ENCODE results near the gene SEMA3A. TPM values are rescaled to one million over a fixed set of nuclear protein-coding genes. Genes with fewer than 3 reads are reported as not detected.

The SEMA3A gene
- total RNA-seq, 1 experiment from 2014 or later: 43.3 TPM

- in situ Hi-C loops (cut with HindIII; ENCODE audit: low pct_unique_long_range_greater_than_20kb, low sequenced_read_pairs): no loop called here
- Histone ChIP-seq H3K4me3 (ENCODE audit: low read depth in 2 of 2, low read length in 2 of 2) (no peak overlapping the region), H3K27me3 (ENCODE audit: control insufficient read depth, insufficient read depth, low read length) (no peaks in the 10 kb centered on the region), H3K9me3 (ENCODE audit: control insufficient read depth, insufficient read depth, low read depth, low read length) (no peaks in the 10 kb centered on the region), H3K36me3 (ENCODE audit: control insufficient read depth, insufficient read depth, low read length) (no peaks in the 10 kb centered on the region), H3K4me1 (ENCODE audit: control insufficient read depth, insufficient read depth, low read length) (peaks cover 10% of the 10 kb centered on the region), H3K27ac (ENCODE audit: low read length) (peak overlapping the region; percentile 2)
- no peak for TF ChIP-seq TCF7L2 (IDR thresholded peaks at IDR 0.05; ENCODE audit: low read depth, low read length)
- no peak for TF ChIP-seq POLR2AphosphoS5 (IDR thresholded peaks at IDR 0.05; ENCODE audit: low read depth, low read length)
- no peak for TF ChIP-seq CTCF (IDR thresholded peaks at IDR 0.05)
- no peak for TF ChIP-seq SIN3A (IDR thresholded peaks at IDR 0.05; ENCODE audit: borderline replicate concordance, insufficient read depth, low read depth, low read length)
- TF ChIP-seq REST (IDR thresholded peaks at IDR 0.05; ENCODE audit: insufficient read depth in 1 of 2, low read depth in 2 of 2, low read length in 1 of 2): no peak
- ChIA-PET POLR2A (no interaction called here), CTCF (no interaction called here)
- DNase-seq (ENCODE audit: low read depth, low spot score): no peak
- BruUV-seq (replicated peaks): no TSS peak
- intact Hi-C loops (cut with micrococcal nuclease; ENCODE audit: unreplicated experiment): no loop called here
- ATAC-seq: no peak
These were observed 54.4 kb downstream of the SEMA3A start for GRCh38 chr7:84139986-84140729.

GRCh38 chr7:84138411-84138810 lies 56.2 kb downstream of the SEMA3A start:
- BruUV-seq (replicated peaks): no TSS peak
- CTCF ChIA-PET: no interaction called here
- Histone ChIP-seq H3K27ac (ENCODE audit: low read length) (peak overlapping the region; percentile 34; the same call in 1 of the 2 replicates), H3K4me1 (ENCODE audit: control insufficient read depth, insufficient read depth, low read length) (peaks cover 2% of the 10 kb centered on the region), H3K9me3 (ENCODE audit: control insufficient read depth, insufficient read depth, low read depth, low read length) (no peaks in the 10 kb centered on the region), H3K4me3 (ENCODE audit: low read depth in 2 of 2, low read length in 2 of 2) (no peak overlapping the region), H3K36me3 (ENCODE audit: control insufficient read depth, insufficient read depth, low read length) (no peaks in the 10 kb centered on the region), H3K27me3 (ENCODE audit: control insufficient read depth, insufficient read depth, low read length) (no peaks in the 10 kb centered on the region)
- intact Hi-C loops (cut with micrococcal nuclease; ENCODE audit: unreplicated experiment) (no loop called here), in situ Hi-C loops (cut with HindIII; ENCODE audit: low pct_unique_long_range_greater_than_20kb, low sequenced_read_pairs) (no loop called here)
- no peak for ATAC-seq
- no peak for TF ChIP-seq REST (IDR thresholded peaks at IDR 0.05; ENCODE audit: insufficient read depth in 1 of 2, low read depth in 2 of 2, low read length in 1 of 2)
- TF ChIP-seq SIN3A (IDR thresholded peaks at IDR 0.05; ENCODE audit: borderline replicate concordance, insufficient read depth, low read depth, low read length): no peak
- TF ChIP-seq TCF7L2 (IDR thresholded peaks at IDR 0.05; ENCODE audit: low read depth, low read length): no peak
- TF ChIP-seq CTCF (IDR thresholded peaks at IDR 0.05): no peak
- TF ChIP-seq POLR2AphosphoS5 (IDR thresholded peaks at IDR 0.05; ENCODE audit: low read depth, low read length): no peak
- POLR2A ChIA-PET: no interaction called here
- no peak for DNase-seq (ENCODE audit: low read depth, low spot score)

Data from Panc1 (cell line).